Raji (cell line): ENCODE measurements around the gene PSD4.

Source experiments
- POLR2A ChIP-seq: IDR thresholded peaks from 2 replicates; pipeline ENCODE4 v1.6.1; 2011; ENCODE audit warnings: low read depth, low read length, control low read depth; ENCODE audit not compliant: insufficient read depth

PSD4 gene

DNA sequence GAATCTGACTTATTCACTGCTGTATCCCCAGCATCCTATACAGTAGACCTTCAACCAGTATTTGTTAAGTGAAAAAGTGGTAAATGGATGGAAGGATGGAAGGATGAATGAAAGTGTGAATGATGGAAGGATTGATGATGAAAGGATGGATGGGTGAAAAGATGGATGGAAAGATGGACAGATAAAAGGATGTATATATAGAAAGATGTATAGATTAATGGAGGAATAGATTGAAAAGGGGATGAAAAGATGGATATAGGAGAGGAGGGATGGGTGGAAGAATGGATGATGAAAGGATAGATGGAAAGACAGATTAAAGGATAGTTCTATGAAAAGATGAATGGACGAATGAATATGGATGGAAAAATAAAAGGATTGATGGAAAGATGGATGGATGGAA is 50.0 kb downstream of the PSD4 start:
- TF ChIP-seq POLR2A = no peak

DNA sequence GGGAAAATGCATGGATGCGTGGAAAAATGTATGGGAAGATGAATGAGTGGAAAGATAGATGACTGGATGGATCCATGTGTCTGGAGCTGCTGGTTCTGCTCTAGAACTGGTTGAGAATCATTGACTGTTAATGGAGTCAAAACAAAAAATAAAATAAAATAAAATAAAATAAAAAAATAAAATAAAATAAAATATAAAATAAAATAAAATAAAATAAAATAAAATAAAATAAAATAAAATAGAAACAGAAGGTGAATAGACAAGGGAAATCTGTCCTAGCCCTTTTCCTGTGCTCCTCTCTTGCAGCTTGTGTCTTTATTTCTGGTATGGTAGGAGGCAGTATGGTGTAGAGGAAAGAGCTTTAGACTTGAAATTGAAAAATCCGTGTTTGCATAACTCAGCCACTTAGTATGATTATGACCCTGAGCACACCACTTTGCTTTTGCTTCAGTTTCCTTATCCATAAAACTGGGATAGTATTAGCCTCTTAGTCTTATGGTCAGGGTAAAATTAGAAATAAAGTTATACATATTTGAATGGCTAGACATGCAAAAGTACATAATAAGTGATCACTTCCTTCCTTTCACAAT is 51.0 kb downstream of the PSD4 start:
- no peak for TF ChIP-seq POLR2A

DNA sequence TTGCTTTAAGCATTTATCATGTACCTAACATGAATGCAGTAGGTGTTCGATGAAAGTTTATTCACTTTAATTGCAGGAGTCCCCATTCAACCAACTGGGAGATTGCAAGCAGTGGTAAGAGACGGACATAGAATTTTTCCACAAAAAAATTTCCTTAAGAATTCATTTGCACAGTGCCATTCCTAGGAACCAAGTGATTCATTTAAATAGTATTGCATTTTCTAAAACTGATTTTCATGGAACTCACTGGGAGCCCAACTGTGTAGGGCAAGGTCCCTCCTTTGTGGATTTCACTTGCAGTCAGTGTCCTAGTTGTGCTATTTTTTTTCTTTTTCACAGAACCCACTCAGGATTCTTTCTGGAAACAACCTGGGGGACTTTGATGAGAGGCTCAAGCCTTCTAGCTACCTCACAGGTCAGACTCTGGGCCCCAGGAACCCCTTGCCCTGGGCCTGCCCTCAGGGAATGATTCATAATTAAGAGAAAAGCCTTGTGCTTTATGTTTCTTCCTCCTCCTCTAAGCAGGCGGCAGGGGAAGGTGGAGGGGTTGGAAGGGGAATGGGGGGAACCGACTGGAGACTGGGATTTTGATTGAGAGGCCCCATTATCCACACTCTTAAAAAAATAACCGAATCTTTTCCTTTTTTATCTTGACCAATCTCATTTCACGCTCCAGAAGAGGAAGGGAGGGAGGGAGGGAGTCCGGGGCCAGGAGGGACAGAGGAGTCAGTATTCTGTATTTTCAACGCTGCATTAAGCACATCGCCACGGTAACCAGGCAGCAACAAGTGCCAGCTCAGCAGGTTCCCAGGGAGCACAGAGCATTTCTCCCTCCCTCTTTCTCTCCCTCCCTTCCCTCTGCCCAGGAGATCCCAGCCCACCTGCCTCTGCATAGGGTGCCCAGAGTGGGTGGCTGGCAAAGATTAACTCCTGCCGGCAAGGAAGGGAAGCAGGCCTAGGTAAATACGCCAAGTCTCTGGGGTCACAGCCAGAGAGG is 51.8 kb downstream of the PSD4 start:
- TF ChIP-seq POLR2A = no peak

DNA sequence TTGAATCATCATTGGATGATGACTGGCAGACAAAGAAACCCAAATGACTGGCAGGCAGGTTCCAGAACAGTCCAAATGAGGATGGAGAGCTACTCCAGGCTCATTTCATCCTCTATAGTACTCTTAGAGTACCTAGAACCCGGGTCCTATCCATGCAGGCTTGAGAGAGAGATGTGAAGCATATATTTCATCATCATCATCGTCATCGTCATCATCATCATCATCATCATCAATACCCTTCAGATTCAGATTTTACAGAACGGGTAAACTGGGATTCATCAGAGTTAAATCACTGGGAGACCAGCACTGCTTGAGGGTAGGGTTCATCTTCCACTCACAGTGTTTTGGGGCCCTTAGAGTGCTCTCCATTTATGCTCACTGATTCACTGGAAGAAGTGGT is 52.7 kb downstream of the PSD4 start:
- TF ChIP-seq POLR2A = no peak

DNA sequence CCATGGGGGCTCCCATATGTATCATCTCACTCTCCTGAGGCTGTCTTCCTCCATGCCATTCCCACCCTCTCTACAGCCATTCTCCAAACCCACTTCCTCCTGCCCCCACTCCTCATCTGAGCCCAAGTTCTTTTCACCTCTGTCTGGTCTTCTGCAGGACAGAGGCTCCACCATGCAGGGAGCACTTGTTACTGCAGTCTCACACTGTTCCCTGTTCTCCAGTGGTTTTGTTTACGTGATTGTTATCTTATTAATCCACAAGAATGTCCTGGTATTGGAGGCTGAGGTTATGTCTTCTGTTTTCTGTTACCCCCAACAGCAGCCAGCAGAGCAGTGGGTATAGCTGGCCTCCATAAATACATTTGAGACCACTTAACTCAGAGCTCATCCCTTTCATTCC is 53.5 kb downstream of the PSD4 start:
- TF ChIP-seq POLR2A = no peak

DNA sequence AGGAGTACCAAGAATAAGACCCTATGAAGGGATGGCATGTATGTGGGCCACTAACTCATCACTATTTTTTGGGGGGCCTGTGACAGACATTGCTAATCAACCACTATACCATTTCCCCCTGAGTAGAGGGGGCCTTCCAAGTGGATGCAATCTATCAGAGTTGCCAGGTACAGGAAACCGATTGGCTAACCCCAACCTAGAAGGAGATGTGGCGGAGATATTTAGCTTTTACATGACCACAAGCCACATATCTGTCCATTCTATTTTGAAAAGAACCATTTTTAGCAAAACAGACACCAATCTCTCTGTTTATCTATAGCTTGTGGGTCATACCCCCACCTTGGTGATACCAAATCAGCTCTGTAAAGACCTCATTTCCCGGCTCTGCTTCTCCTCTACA is 53.9 kb downstream of the PSD4 start:
- TF ChIP-seq POLR2A = no peak

DNA sequence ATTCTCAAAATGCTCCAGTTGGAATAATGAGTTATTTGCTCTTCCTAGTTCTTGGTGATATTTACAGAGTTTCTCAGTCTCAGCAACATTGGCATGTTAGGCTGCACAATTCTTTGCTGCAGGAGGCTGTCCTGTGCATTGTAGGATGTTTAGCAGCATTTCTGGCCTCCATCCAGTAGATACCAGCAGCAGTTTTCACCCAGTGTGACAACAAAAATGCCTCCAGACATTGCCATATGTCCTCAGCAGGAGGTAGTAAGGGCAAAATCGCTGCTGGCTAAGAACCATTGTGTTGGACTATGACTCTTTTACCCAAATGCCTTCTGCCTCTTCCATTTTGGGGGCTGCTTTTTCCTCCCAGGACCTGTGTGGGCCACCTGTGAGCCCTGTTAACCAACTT is 54.6 kb downstream of the PSD4 start:
- no peak for TF ChIP-seq POLR2A

DNA sequence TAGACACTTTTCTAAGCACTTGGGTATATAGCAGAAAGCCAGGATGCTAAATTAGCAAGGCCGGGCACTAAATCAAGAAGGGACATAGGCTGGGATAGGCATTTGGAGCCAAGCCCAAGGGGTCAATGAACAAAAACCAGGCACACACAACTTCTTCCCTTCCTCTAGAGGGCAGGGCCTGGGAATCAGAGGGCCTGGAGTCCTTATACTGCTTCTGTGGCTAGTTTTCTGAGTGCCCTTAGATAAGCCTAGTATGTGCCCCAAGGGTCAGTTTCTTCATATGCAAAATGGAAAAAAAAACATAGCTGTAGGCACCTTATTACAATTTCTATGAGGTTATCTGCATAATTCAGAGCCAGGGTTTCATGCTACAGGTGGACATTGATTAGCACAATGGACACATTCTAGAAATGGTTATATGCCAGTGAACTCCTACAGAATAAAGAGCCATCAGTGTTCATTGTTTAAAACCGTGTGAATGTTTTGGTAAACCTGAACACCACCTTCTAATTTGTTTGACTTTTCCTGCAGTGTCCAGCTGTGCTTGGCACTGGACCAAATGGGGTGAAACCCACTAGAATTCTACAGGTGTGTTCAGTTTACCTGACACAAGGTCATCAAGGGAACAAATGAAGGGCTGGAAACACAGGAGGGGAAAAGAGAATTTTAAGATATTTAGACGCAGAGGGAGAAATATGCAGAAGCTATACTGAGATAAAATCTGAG is 55.4 kb downstream of the PSD4 start:
- TF ChIP-seq POLR2A = no peak

DNA sequence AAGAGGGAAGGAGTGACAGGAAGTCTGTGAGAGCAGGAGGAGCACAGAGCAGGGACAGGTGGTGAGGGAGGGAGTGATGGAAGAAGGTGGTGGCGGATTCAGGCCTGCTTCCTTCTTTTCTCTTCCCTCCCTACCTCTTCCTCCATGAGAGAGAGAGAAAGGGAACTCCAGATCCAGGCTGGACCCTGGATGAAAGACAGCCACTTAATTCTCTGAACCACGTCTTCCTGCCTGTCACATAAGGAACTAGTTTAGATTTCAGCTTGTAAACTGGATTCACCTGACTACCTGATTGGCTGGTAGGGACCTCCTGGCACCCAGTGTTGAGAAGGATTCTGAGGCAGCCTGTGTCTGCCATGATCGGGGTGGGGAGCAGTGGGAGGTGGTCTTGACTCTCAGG is 56.0 kb downstream of the PSD4 start:
- TF ChIP-seq POLR2A = no peak

DNA sequence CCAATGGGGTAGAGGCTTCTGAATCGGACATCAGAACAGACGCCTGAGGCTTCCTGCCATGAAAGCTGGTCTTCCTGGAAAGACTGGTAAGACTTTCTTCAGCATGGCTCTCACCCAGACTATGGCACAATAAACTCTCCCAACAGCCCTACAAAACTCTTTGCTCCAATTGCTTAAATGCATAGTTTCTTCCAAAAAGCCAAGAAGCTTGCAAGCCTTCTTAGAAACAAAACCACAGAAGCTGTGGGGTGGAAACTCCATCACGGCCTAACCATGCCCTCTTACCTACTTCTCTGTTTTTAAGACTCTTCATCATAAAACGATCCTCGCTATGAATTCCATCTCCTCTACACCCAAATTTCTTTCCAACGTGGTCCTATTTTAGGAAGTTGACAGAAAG is 56.8 kb downstream of the PSD4 start:
- TF ChIP-seq POLR2A = no peak

DNA sequence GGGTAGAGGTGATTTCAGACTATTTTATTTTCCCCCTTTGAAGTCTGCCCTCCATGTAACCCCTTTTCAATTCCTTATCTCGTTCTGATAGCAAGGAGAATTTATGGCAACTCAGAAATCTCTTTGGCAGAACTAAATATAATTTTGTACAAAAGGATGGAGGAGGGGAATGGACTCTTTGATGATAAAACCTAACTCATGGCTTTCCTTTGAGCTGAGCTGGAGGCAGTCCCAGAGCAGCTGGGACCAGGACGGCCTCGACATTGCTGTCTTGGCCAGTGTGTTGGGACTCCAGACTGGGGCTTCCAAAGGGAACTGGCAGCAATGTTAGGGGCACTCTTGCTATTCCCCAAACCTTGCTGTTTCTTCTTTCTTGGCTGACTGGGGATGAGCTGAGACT is 57.3 kb downstream of the PSD4 start:
- TF ChIP-seq POLR2A = no peak

DNA sequence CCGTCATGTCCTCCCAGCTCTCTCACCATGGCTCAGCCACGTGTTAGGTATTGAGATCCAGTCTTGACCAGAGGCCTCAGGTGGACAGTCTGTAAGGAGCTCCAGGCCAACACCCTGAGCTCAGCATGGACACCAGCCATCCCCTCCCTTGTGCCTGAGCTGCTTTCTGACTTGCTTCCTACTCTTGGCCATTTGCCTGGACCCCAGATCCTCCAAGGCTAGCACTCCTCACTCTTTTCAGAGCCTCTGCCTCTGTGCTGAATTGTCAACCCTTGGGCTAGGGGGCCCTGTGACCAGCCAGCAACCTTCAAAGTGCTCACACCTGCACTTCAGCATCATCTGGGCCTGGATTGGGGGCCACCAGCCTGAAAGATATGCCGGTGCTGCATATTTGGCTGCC is 58.4 kb downstream of the PSD4 start:
- no peak for TF ChIP-seq POLR2A

DNA sequence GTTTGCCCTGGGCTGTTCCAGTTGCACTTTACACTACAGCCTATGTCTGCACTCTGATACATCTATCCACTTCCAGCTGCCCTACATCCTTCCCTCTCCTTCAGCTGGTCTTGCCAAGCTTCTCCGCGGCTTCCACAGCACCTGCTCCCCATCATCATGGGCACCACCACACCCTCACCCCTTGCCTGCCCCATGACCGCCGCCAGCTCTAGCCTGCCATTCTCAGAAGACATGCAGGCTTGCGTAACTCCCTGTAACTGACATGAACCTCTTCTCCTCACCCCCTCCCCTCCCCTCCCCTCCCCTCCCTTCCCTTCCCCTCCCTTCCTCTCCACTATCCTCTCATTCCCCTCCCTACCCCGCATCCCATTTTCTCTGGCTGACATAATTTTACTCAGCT is 59.0 kb downstream of the PSD4 start:
- TF ChIP-seq POLR2A = no peak

DNA sequence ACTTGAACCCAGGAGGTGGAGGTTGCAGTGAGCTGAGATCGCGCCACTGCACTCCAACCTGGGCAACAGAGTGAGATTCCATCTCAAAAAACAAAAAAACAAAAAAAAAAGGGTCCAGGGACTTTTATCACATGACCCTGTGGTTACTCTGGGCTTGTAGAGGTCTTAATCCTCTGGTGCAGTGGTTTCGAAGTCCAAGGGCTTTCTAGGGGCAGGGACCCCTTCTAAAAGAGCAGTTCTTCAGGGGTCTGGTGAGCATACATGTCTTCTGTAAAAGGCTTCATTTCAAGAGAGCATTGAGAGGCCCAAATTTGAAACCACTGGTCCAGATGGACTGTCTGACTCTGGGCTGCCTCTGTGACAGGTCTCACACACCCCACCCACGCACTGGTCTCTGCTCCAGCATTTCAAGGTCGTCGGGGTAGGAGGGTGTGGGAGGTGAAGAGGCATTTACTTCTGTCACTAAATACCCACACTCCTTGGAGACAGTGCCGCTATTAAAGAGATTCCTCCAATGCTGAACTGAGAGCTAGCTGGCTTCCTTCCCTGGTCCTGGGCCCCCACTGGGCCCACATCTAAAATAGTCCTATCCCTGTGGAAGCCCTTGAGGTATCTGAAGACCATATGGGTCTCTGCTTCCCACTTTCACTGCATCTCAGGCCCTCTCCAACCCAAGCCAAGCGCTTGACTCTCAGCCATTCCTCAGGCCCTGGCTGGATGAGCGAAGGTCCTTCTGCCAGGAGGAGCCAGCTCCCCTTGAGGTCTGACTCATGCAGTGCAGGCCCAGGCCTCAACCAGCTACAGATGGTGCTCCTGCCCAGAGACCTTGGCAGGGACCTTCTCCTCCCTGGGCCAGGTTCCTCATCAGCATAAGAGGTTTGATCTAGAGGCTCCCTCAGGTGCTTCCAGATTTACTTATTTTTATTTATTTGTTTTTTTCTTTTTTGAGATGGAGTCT is 60.1 kb downstream of the PSD4 start:
- no peak for TF ChIP-seq POLR2A
